ENCODE data around the gene CCDC51. TPM values are rescaled to one million over a fixed set of nuclear protein-coding genes. Genes with fewer than 3 reads are reported as not detected.

CCDC51 gene
- total RNA-seq, 1 donor from 2014 or later: 39.4 TPM

DNA sequence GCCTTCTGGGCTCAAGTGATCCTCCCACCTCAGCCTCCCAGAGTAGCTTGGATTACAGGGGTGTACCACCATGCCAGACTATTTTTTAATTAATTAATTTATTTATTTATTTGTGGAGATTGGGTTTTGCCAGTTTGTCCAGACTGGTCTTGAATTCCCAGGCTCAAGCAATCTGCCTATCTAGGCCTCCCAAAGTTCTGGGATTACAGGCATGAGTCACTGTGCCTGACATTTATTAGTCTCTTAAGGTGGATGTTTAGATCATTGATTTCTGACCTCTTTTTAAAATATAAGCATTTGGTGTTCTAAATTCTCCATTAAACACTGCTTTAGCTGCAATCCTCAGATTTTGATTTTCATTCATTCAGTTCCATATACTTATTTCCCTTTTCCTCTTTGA lies 52.3 kb downstream of the CCDC51 start:
- no peak for DNase-seq (ENCODE audit: low read depth)

Other genes with a start within 250 kb of the CCDC51 start
- not detected in 2 replicates for gene CAMP, start 216.6 kb downstream of the CCDC51 start, total RNA-seq
- 8.6 and 8.9 TPM in 2 replicates for gene ZNF589, start 199.0 kb downstream of the CCDC51 start, total RNA-seq
- gene NME6, start 138.8 kb downstream of the CCDC51 start, total RNA-seq: 21.0 and 24.1 TPM in 2 replicates
- gene SPINK8, start 106.5 kb downstream of the CCDC51 start, total RNA-seq: not detected in 2 replicates
- 0.21 TPM in 1 of 2 replicates, not detected in the other for gene FBXW12, start 67.9 kb downstream of the CCDC51 start, total RNA-seq
- gene PLXNB1, start 10.0 kb downstream of the CCDC51 start, total RNA-seq: 59.2 and 75.7 TPM in 2 replicates
- 195 and 221 TPM in 2 replicates for gene TMA7, start 138 bp upstream of the CCDC51 start, total RNA-seq
- 7.8 and 10.4 TPM in 2 replicates for gene ATRIP, start 6.6 kb upstream of the CCDC51 start, total RNA-seq
- gene SHISA5, start 64.1 kb upstream of the CCDC51 start, total RNA-seq: 87.2 and 101 TPM in 2 replicates
- gene PFKFB4, start 116.7 kb upstream of the CCDC51 start, total RNA-seq: 7.0 and 8.1 TPM in 2 replicates
- gene UCN2, start 123.7 kb upstream of the CCDC51 start, total RNA-seq: 0.11 and 0.31 TPM in 2 replicates
- gene COL7A1, start 155.2 kb upstream of the CCDC51 start, total RNA-seq: 7.1 and 11.1 TPM in 2 replicates
- gene UQCRC1, start 169.5 kb upstream of the CCDC51 start, total RNA-seq: 390 and 418 TPM in 2 replicates
- not detected in 2 replicates for gene TMEM89, start 181.7 kb upstream of the CCDC51 start, total RNA-seq
- 18.0 and 23.2 TPM in 2 replicates for gene SLC26A6, start 195.3 kb upstream of the CCDC51 start, total RNA-seq
- gene CELSR3, start 222.8 kb upstream of the CCDC51 start, total RNA-seq: 2.0 and 3.2 TPM in 2 replicates
- gene NCKIPSD, start 245.8 kb upstream of the CCDC51 start, total RNA-seq: 23.8 and 45.5 TPM in 2 replicates

Measured in myocyte (in vitro differentiated cells).